Gastrocnemius medialis (tissue), 4 donors: ENCODE data around the gene ALG2.

ENCODE experiments used
- POLR2A ChIP-seq, 2 donors: fragments of 450-650 bp; IDR thresholded peaks; one replicate each; pipeline ENCODE4 v1.6.1; 2017; ENCODE audit warnings: antibody characterized with exemption in 2 of 2, mild to moderate bottlenecking in 2 of 2, moderate library complexity in 2 of 2
- TF ChIP-seq, protein P1 (sequence below), 5 experiments: fragments of 450-650 bp in 3 of 5; fragments of 200-600 bp in 2 of 5; sonication (generic) in 2 of 5; IDR thresholded peaks in 4 of 5; conservative IDR thresholded peaks in 1 of 5; 1 replicate in 4 of 5; 2 replicates in 1 of 5; pipeline ENCODE4 v1.5.1; 2016 to 2019; ENCODE audit warnings: antibody characterized with exemption in 5 of 5, mild to moderate bottlenecking in 3 of 5, moderate library complexity in 3 of 5

DNA sequence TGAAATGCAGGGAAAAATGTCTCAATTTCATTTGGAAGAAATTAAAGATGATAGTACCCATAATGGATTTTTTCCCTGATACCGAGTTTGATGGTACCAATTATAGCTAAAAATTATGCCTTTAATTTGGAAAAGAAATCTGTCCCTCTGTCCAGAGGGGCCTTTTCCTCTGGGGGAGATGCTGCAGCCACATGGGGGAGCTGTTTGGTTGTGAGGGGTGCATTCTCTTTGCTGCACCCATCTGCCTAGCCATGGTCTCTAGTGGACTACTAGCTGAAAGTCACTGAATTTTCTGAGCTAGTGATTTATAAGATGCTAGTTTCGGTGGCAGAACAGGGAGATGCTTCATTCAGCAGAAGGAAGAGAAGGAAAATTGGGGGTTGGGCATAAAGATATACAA, 10.0 kb upstream of the ALG2 start:
- TF ChIP-seq, protein P1, sequence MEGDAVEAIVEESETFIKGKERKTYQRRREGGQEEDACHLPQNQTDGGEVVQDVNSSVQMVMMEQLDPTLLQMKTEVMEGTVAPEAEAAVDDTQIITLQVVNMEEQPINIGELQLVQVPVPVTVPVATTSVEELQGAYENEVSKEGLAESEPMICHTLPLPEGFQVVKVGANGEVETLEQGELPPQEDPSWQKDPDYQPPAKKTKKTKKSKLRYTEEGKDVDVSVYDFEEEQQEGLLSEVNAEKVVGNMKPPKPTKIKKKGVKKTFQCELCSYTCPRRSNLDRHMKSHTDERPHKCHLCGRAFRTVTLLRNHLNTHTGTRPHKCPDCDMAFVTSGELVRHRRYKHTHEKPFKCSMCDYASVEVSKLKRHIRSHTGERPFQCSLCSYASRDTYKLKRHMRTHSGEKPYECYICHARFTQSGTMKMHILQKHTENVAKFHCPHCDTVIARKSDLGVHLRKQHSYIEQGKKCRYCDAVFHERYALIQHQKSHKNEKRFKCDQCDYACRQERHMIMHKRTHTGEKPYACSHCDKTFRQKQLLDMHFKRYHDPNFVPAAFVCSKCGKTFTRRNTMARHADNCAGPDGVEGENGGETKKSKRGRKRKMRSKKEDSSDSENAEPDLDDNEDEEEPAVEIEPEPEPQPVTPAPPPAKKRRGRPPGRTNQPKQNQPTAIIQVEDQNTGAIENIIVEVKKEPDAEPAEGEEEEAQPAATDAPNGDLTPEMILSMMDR (IDR thresholded peaks at IDR 0.05 in 4 of 5, conservative IDR thresholded peaks at IDR 0.05 in 1 of 5), result peak; percentile 44 to 75 (median 62)
- TF ChIP-seq POLR2A (IDR thresholded peaks at IDR 0.05), result no peak
